Parathyroid adenoma (tissue), 2 donors: ENCODE results near the gene LTBP2.
"Not testable (repeated sequence)": the region's sequence is repeated elsewhere in the genome, so short reads cannot be mapped to it uniquely, and the experiment has no call there.

Experiments
- H2AFZ ChIP-seq: fragments of 300-600 bp; sonication (generic); one replicate; pipeline ENCODE4 v1.7.0; 2017; ENCODE audit warnings: antibody characterized with exemption, mild to moderate bottlenecking
- H3K27ac ChIP-seq: fragments of 300-600 bp; sonication (generic); one replicate; pipeline ENCODE4 v1.7.0; 2017
- H3K27me3 ChIP-seq: fragments of 300-600 bp; sonication (generic); one replicate; pipeline ENCODE4 v1.7.0; 2017; ENCODE audit warnings: low read length; ENCODE audit not compliant: control insufficient read depth, insufficient read depth
- H3K36me3 ChIP-seq: fragments of 300-600 bp; sonication (generic); one replicate; pipeline ENCODE4 v1.7.0; 2017; ENCODE audit warnings: low read length; ENCODE audit not compliant: control insufficient read depth, insufficient read depth
- H3K4me1 ChIP-seq: fragments of 300-600 bp; sonication (generic); one replicate; pipeline ENCODE4 v1.7.0; 2017; ENCODE audit warnings: control low read depth
- H3K4me2 ChIP-seq: fragments of 300-600 bp; sonication (generic); one replicate; pipeline ENCODE4 v1.7.0; 2017; ENCODE audit warnings: low read length
- H3K4me3 ChIP-seq: fragments of 300-600 bp; sonication (generic); one replicate; pipeline ENCODE4 v1.7.0; 2017; ENCODE audit warnings: low read depth, low read length
- H3K79me2 ChIP-seq: fragments of 300-600 bp; sonication (generic); one replicate; pipeline ENCODE4 v1.7.0; 2017; ENCODE audit warnings: control low read depth
- H3K9ac ChIP-seq: fragments of 300-600 bp; sonication (generic); one replicate; pipeline ENCODE4 v1.7.0; 2017; ENCODE audit warnings: mild to moderate bottlenecking
- H3K9me3 ChIP-seq: fragments of 300-600 bp; sonication (generic); one replicate; pipeline ENCODE4 v1.7.0; 2017; ENCODE audit warnings: low read length; ENCODE audit not compliant: control insufficient read depth
- TF ChIP-seq, protein P1 (sequence below): fragments of 300-600 bp; sonication (generic); IDR thresholded peaks from one replicate; pipeline ENCODE4 v1.7.0; 2017; ENCODE audit warnings: antibody characterized with exemption, mild to moderate bottlenecking
- donor health status: primary hyperparathyroidism.

LTBP2 gene

GRCh38 chr14:74456684-74457564 lies 155.1 kb downstream of the LTBP2 start:
- H3K9ac ChIP-seq = no peak overlapping the region
- H3K27me3 ChIP-seq = no peaks in the 10 kb centered on the region
- H3K4me1 ChIP-seq = no peaks in the 10 kb centered on the region
- TF ChIP-seq, protein P1, sequence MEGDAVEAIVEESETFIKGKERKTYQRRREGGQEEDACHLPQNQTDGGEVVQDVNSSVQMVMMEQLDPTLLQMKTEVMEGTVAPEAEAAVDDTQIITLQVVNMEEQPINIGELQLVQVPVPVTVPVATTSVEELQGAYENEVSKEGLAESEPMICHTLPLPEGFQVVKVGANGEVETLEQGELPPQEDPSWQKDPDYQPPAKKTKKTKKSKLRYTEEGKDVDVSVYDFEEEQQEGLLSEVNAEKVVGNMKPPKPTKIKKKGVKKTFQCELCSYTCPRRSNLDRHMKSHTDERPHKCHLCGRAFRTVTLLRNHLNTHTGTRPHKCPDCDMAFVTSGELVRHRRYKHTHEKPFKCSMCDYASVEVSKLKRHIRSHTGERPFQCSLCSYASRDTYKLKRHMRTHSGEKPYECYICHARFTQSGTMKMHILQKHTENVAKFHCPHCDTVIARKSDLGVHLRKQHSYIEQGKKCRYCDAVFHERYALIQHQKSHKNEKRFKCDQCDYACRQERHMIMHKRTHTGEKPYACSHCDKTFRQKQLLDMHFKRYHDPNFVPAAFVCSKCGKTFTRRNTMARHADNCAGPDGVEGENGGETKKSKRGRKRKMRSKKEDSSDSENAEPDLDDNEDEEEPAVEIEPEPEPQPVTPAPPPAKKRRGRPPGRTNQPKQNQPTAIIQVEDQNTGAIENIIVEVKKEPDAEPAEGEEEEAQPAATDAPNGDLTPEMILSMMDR = no peak
- no peak overlapping the region for H3K27ac ChIP-seq
- no peak overlapping the region for H3K4me3 ChIP-seq
- no peaks in the 10 kb centered on the region for H3K36me3 ChIP-seq
- no peak overlapping the region for H2AFZ ChIP-seq
- H3K9me3 ChIP-seq = no peaks in the 10 kb centered on the region
- H3K79me2 ChIP-seq = no peaks in the 10 kb centered on the region
- H3K4me2 ChIP-seq = no peak overlapping the region

GRCh38 chr14:74454397-74454796 lies 157.6 kb downstream of the LTBP2 start:
- H3K27ac ChIP-seq, H3K36me3 ChIP-seq, H2AFZ ChIP-seq, H3K9me3 ChIP-seq, H3K27me3 ChIP-seq, H3K4me3 ChIP-seq, H3K79me2 ChIP-seq, H3K9ac ChIP-seq, H3K4me2 ChIP-seq, H3K4me1 ChIP-seq: not testable (repeated sequence)
